ENCODE data around the gene PLA2G2E. TPM values are rescaled to one million over a fixed set of nuclear protein-coding genes. Genes with fewer than 3 reads are reported as not detected.

Gene PLA2G2E
- total and polyA plus RNA-seq, 10 donors = not detected

- Histone ChIP-seq H3K27me3 (replicated peaks in 1 of 7) (peaks cover 0 to 41% (median 0%) of the 10 kb centered on the region in 7 donors), H3K4me3 (no peak overlapping the region), H3K36me3 (no peaks in the 10 kb centered on the region), H3K4me1 (peaks cover 0 to 4% (median 0%) of the 10 kb centered on the region in 6 donors), H3K9me3 (peaks cover 0 to 4% (median 0%) of the 10 kb centered on the region in 8 donors), H3K27ac (no peak overlapping the region)
- 71 to 76% (median 73%) methylated on average over 4 of the region's 4 CpGs for WGBS, 5 donors
- TF ChIP-seq POLR2AphosphoS5 (IDR thresholded peaks at IDR 0.05) = no peak
- no peak for TF ChIP-seq POLR2A (IDR thresholded peaks at IDR 0.05)
- TF ChIP-seq CTCF (IDR thresholded peaks at IDR 0.05 in 8 of 11, conservative IDR thresholded peaks at IDR 0.05 in 3 of 11) = no peak
- no peak for DNase-seq
- intact Hi-C loops (cut with DNase I; ENCODE audit: low total_unique reads) = no loop called here
Observed at GRCh38 chr1:19957779-19958178, 34.4 kb upstream of the PLA2G2E start.

- H3K4me3 ChIP-seq = no peak overlapping the region
- H3K4me1 ChIP-seq = peaks cover 0 to 1% (median 0%) of the 10 kb centered on the region in 6 donors
- intact Hi-C loops (cut with DNase I; ENCODE audit: low total_unique reads) = no loop called here
- no peak overlapping the region for H3K27ac ChIP-seq
- 45 to 69% (median 48%) methylated on average over 11 of the region's 11 CpGs for WGBS, 5 donors
- no peak for DNase-seq
- TF ChIP-seq CTCF (IDR thresholded peaks at IDR 0.05 in 8 of 11, conservative IDR thresholded peaks at IDR 0.05 in 3 of 11) (no peak), POLR2AphosphoS5 (IDR thresholded peaks at IDR 0.05) (no peak), POLR2A (IDR thresholded peaks at IDR 0.05) (no peak)
- H3K27me3 ChIP-seq (replicated peaks in 1 of 7) = peaks cover 0 to 28% (median 0%) of the 10 kb centered on the region in 7 donors
- H3K9me3 ChIP-seq = peaks cover 0 to 4% (median 0%) of the 10 kb centered on the region in 8 donors
- no peaks in the 10 kb centered on the region for H3K36me3 ChIP-seq
Observed at GRCh38 chr1:19955534-19956170, 32.2 kb upstream of the PLA2G2E start.

GRCh38 chr1:19954059-19954458 lies 30.6 kb upstream of the PLA2G2E start:
- H3K4me1 ChIP-seq = no peaks in the 10 kb centered on the region
- no peak overlapping the region for H3K4me3 ChIP-seq
- H3K9me3 ChIP-seq = peaks cover 0 to 4% (median 0%) of the 10 kb centered on the region in 8 donors
- DNase-seq = no peak
- intact Hi-C loops (cut with DNase I; ENCODE audit: low total_unique reads) = no loop called here
- H3K36me3 ChIP-seq = no peaks in the 10 kb centered on the region
- WGBS, 5 donors = 85 to 97% (median 87%) methylated on average over 2 of the region's 2 CpGs
- no peak for TF ChIP-seq POLR2A (IDR thresholded peaks at IDR 0.05)
- no peak for TF ChIP-seq CTCF (IDR thresholded peaks at IDR 0.05 in 8 of 11, conservative IDR thresholded peaks at IDR 0.05 in 3 of 11)
- TF ChIP-seq POLR2AphosphoS5 (IDR thresholded peaks at IDR 0.05) = no peak
- H3K27ac ChIP-seq = no peak overlapping the region
- H3K27me3 ChIP-seq (replicated peaks in 1 of 7) = peaks cover 0 to 38% (median 0%) of the 10 kb centered on the region in 7 donors

DNA sequence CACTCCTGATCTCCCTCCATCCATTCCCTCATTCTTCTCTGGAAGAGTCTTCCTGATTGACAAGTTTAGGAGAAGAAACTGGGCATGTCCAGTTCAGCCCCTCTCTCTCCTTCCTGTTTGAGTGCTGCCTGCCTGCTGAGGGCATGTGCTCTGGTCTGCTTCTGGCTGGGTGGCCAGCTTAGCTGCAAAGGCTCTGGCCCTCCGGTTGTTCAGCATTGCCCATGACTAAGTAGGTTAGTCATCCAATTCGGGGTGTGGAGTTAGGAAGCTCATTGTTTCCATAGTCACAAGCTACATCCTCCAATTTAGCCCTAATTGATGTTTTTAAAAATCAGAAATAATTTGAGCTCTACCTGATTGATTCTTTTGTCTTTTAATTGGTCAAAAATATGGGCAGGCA lies 25.6 kb upstream of the PLA2G2E start:
- peaks cover 0 to 36% (median 0%) of the 10 kb centered on the region in 7 donors for H3K27me3 ChIP-seq (replicated peaks in 1 of 7)
- H3K36me3 ChIP-seq = no peaks in the 10 kb centered on the region
- no peak overlapping the region for H3K27ac ChIP-seq
- intact Hi-C loops (cut with DNase I; ENCODE audit: low total_unique reads) = no loop called here
- no peak overlapping the region for H3K4me3 ChIP-seq
- no peak for TF ChIP-seq POLR2A (IDR thresholded peaks at IDR 0.05)
- TF ChIP-seq POLR2AphosphoS5 (IDR thresholded peaks at IDR 0.05) = no peak
- TF ChIP-seq CTCF (IDR thresholded peaks at IDR 0.05 in 8 of 11, conservative IDR thresholded peaks at IDR 0.05 in 3 of 11) = no peak
- no peaks in the 10 kb centered on the region for H3K4me1 ChIP-seq
- H3K9me3 ChIP-seq = peaks cover 0 to 4% (median 0%) of the 10 kb centered on the region in 8 donors
- WGBS, 5 donors = 38 to 83% (median 62%) methylated on average over 2 of the region's 2 CpGs
- DNase-seq = no peak

Measured in spleen (tissue), 11 donors.